Astrocyte (in vitro differentiated cells and primary cell): ENCODE data around the gene HOXC9. TPM values are rescaled to one million over a fixed set of nuclear protein-coding genes. Genes with fewer than 3 reads are reported as not detected.

ENCODE experiments used
- DNase-seq: peaks from one replicate; pipeline ENCODE4 v3.0.0-alpha.2; 2010; ENCODE audit warnings: low read depth
- FAIRE-seq: peaks from 2 replicates; lab custom pipeline; 2011; peaks lifted over from hg19 to GRCh38; lab: Jason Lieb, UNC
- H2AFZ ChIP-seq: 2 replicates; pipeline ENCODE4 v1.6.0; 2012; ENCODE audit warnings: low read depth, low read length, inconsistent platforms
- H3K27ac ChIP-seq: 2 replicates; pipeline ENCODE4 v1.5.1; 2011; ENCODE audit warnings: low read depth, low read length, inconsistent platforms
- H3K27me3 ChIP-seq: 2 replicates; pipeline ENCODE4 v1.6.0; 2011; ENCODE audit warnings: low read length, inconsistent platforms; ENCODE audit not compliant: insufficient read depth
- H3K36me3 ChIP-seq: 2 replicates; pipeline ENCODE4 v1.5.1; 2011; ENCODE audit warnings: low read length, inconsistent platforms; ENCODE audit not compliant: insufficient read depth
- H3K4me1 ChIP-seq: 2 replicates; pipeline ENCODE4 v1.5.1; 2011; ENCODE audit warnings: low read length, inconsistent platforms; ENCODE audit not compliant: insufficient read depth
- H3K4me2 ChIP-seq: 2 replicates; pipeline ENCODE4 v1.6.0; 2012; ENCODE audit warnings: low read length, inconsistent platforms
- H3K4me3 ChIP-seq: 2 replicates; pipeline ENCODE4 v1.5.1; 2011; ENCODE audit warnings: low read depth, mild to moderate bottlenecking, low read length, inconsistent platforms; ENCODE audit not compliant: insufficient read depth
- H3K79me2 ChIP-seq: 2 replicates; pipeline ENCODE4 v1.6.0; 2012; ENCODE audit warnings: mild to moderate bottlenecking, low read length, inconsistent platforms; ENCODE audit not compliant: insufficient read depth
- H3K9ac ChIP-seq: 2 replicates; pipeline ENCODE4 v1.6.0; 2012; ENCODE audit warnings: mild to moderate bottlenecking, low read length, inconsistent platforms
- H3K9me3 ChIP-seq: 2 replicates; pipeline ENCODE4 v1.5.1; 2012; ENCODE audit warnings: low read depth, mild to moderate bottlenecking, low read length, inconsistent platforms; ENCODE audit not compliant: insufficient read depth
- H4K20me1 ChIP-seq: 2 replicates; pipeline ENCODE4 v1.6.0; 2012; ENCODE audit warnings: low read length, inconsistent platforms; ENCODE audit not compliant: insufficient read depth
- H3K27ac Mint-ChIP-seq: one replicate; pipeline ENCODE4 v1.8.0; 2021; ENCODE audit warnings: mild to moderate bottlenecking, mixed read lengths; ENCODE audit not compliant: unreplicated experiment
- H3K27me3 Mint-ChIP-seq: one replicate; pipeline ENCODE4 v1.8.0; 2021; ENCODE audit warnings: low read depth, mixed read lengths; ENCODE audit not compliant: unreplicated experiment
- H3K36me3 Mint-ChIP-seq: one replicate; pipeline ENCODE4 v1.8.0; 2021; ENCODE audit warnings: low read depth, mixed read lengths; ENCODE audit not compliant: unreplicated experiment
- H3K4me1 Mint-ChIP-seq: one replicate; pipeline ENCODE4 v1.8.0; 2021; ENCODE audit warnings: low read depth, mixed read lengths; ENCODE audit not compliant: unreplicated experiment
- H3K4me3 Mint-ChIP-seq: one replicate; pipeline ENCODE4 v1.8.0; 2021; ENCODE audit warnings: mild to moderate bottlenecking, moderate library complexity, mixed read lengths; ENCODE audit not compliant: unreplicated experiment
- H3K9me3 Mint-ChIP-seq: one replicate; pipeline ENCODE4 v1.8.0; 2021; ENCODE audit warnings: mild to moderate bottlenecking, mixed read lengths; ENCODE audit not compliant: unreplicated experiment
- EZH2 ChIP-seq: IDR thresholded peaks from 2 replicates; pipeline ENCODE4 v1.6.1; 2012; ENCODE audit warnings: mild to moderate bottlenecking, low read length, inconsistent platforms; ENCODE audit not compliant: insufficient read depth
- total RNA-seq: library from RNA; stranded (reverse); gene quantifications from 2 replicates; pipeline ENCODE4 v1.2.1, GENCODE V29; 2021
- TF ChIP-seq, protein P1 (sequence below): IDR thresholded peaks from 2 replicates; pipeline ENCODE4 v1.5.1; 2011; ENCODE audit warnings: low read depth, mild to moderate bottlenecking, inconsistent platforms, low read length, moderate library complexity; ENCODE audit not compliant: insufficient read depth

Gene HOXC9
- total RNA-seq, 1 donor from 2014 or later = not detected

GRCh38 chr12:54034785-54035310, 34.9 kb downstream of the HOXC9 start:
- H3K27ac ChIP-seq = no peak overlapping the region
- Mint-ChIP-seq H3K9me3 (peaks cover 27% of the 10 kb centered on the region), H3K27me3 (peaks cover 84% of the 10 kb centered on the region), H3K27ac (peak overlapping the region; percentile 83), H3K36me3 (peaks cover 3% of the 10 kb centered on the region), H3K4me1 (no peaks in the 10 kb centered on the region), H3K4me3 (no peak overlapping the region)
- DNase-seq = no peak
- H3K79me2 ChIP-seq = no peaks in the 10 kb centered on the region
- no peak for FAIRE-seq
- H3K4me1 ChIP-seq = no peaks in the 10 kb centered on the region
- peaks cover 75% of the 10 kb centered on the region for H3K27me3 ChIP-seq
- H3K4me3 ChIP-seq = no peak overlapping the region
- no peak overlapping the region for H3K9ac ChIP-seq
- peak; percentile 1 for TF ChIP-seq EZH2
- TF ChIP-seq, protein P1, sequence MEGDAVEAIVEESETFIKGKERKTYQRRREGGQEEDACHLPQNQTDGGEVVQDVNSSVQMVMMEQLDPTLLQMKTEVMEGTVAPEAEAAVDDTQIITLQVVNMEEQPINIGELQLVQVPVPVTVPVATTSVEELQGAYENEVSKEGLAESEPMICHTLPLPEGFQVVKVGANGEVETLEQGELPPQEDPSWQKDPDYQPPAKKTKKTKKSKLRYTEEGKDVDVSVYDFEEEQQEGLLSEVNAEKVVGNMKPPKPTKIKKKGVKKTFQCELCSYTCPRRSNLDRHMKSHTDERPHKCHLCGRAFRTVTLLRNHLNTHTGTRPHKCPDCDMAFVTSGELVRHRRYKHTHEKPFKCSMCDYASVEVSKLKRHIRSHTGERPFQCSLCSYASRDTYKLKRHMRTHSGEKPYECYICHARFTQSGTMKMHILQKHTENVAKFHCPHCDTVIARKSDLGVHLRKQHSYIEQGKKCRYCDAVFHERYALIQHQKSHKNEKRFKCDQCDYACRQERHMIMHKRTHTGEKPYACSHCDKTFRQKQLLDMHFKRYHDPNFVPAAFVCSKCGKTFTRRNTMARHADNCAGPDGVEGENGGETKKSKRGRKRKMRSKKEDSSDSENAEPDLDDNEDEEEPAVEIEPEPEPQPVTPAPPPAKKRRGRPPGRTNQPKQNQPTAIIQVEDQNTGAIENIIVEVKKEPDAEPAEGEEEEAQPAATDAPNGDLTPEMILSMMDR = no peak
- H2AFZ ChIP-seq = no peak overlapping the region
- H3K36me3 ChIP-seq = no peaks in the 10 kb centered on the region
- H3K9me3 ChIP-seq = peaks cover 7% of the 10 kb centered on the region
- no peak overlapping the region for H3K4me2 ChIP-seq
- no peaks in the 10 kb centered on the region for H4K20me1 ChIP-seq

DNA sequence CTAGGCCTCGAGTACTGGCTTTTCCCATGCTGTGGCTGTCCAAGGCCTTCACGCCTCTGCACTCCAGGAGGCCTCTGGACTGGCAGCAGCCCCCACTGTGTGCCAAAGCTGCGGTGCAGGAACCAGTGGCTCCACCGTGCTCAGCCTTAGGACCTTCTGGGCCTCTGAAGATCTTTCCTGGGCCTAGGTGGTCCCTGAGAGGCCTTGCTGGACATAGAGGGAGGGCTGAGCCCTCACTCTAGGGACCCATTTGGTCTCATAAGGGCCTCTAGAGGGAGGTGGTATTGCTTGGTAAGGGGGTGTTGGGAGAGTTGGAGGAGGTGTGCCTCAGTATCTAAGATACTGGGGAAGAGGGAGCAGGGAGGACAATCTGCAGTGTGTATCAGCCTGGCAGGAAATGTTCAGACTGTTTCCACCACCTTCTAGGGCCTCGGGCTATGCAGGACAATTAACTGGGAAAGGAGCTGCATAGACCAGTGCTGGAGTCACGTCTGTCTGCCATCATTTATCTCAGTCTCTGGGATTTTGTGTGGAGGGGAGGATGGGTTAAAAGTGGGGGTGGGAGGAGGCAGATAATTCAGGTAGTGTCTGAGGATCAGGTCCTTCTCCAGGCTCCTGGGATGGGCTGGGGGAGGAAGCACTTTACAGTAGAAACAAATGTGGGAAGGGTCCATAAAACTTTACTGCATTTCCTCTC, 35.8 kb downstream of the HOXC9 start:
- Mint-ChIP-seq H3K4me1 (no peaks in the 10 kb centered on the region), H3K36me3 (peaks cover 2% of the 10 kb centered on the region), H3K27me3 (peaks cover 87% of the 10 kb centered on the region), H3K27ac (no peak overlapping the region), H3K4me3 (no peak overlapping the region), H3K9me3 (peaks cover 29% of the 10 kb centered on the region)
- TF ChIP-seq, protein P1 = no peak
- TF ChIP-seq EZH2 = no peak
- Histone ChIP-seq H3K27ac (no peak overlapping the region), H2AFZ (no peak overlapping the region), H3K4me3 (no peak overlapping the region), H3K36me3 (no peaks in the 10 kb centered on the region), H3K9ac (no peak overlapping the region), H3K9me3 (peaks cover 10% of the 10 kb centered on the region), H3K4me1 (no peaks in the 10 kb centered on the region), H4K20me1 (no peaks in the 10 kb centered on the region), H3K4me2 (no peak overlapping the region), H3K79me2 (no peaks in the 10 kb centered on the region), H3K27me3 (peaks cover 76% of the 10 kb centered on the region)
- DNase-seq (no peak), FAIRE-seq (no peak)
